HEK293T (cell line): ENCODE data around the gene BANF1.

Experiments used
- BHLHE40 ChIP-seq: fragments of 450-650 bp; IDR thresholded peaks from 2 replicates; pipeline ENCODE4 v1.6.1; 2016; ENCODE audit warnings: mild to moderate bottlenecking, moderate library complexity, borderline replicate concordance
- CTBP1 ChIP-seq: fragments of 450-650 bp; IDR thresholded peaks from 2 replicates; pipeline ENCODE4 v1.6.1; 2016; ENCODE audit warnings: borderline replicate concordance
- ELF4 ChIP-seq: fragments of 450-650 bp; IDR thresholded peaks from 2 replicates; pipeline ENCODE4 v1.6.1; 2017; ENCODE audit warnings: antibody characterized with exemption
- FOXA1 ChIP-seq: fragments of 450-650 bp; IDR thresholded peaks from 2 replicates; pipeline ENCODE4 v1.6.1; 2016; ENCODE audit warnings: mild to moderate bottlenecking
- FOXK2 ChIP-seq: fragments of 450-650 bp; IDR thresholded peaks from 2 replicates; pipeline ENCODE4 v1.6.1; 2016; ENCODE audit warnings: mild to moderate bottlenecking
- FOXM1 ChIP-seq: fragments of 450-650 bp; IDR thresholded peaks from 2 replicates; pipeline ENCODE4 v1.6.1; 2017; ENCODE audit warnings: mild to moderate bottlenecking, borderline replicate concordance
- L3MBTL2 ChIP-seq: fragments of 450-650 bp; conservative IDR thresholded peaks from 2 replicates; pipeline ENCODE4 v1.6.1; 2016; ENCODE audit warnings: mild to moderate bottlenecking
- LEF1 ChIP-seq: fragments of 450-650 bp; IDR thresholded peaks from 2 replicates; pipeline ENCODE4 v1.6.1; 2017; ENCODE audit warnings: mild to moderate bottlenecking, borderline replicate concordance
- NFRKB ChIP-seq: fragments of 450-650 bp; IDR thresholded peaks from 2 replicates; pipeline ENCODE4 v1.6.1; 2016; ENCODE audit warnings: mild to moderate bottlenecking, moderate library complexity
- SP1 ChIP-seq: fragments of 450-650 bp; IDR thresholded peaks from 2 replicates; pipeline ENCODE4 v1.6.1; 2017
- SUZ12 ChIP-seq: fragments of 450-650 bp; IDR thresholded peaks from 2 replicates; pipeline ENCODE4 v1.6.1; 2016; ENCODE audit warnings: mild to moderate bottlenecking
- ZNF384 ChIP-seq: fragments of 450-650 bp; IDR thresholded peaks from 2 replicates; pipeline ENCODE4 v1.6.1; 2016

GRCh38 chr11:66050581-66051231 lies 48.4 kb downstream of the BANF1 start:
- TF ChIP-seq ELF4 (no peak), NFRKB (no peak), SP1 (no peak), SUZ12 (no peak), FOXM1 (no peak), BHLHE40 (no peak), FOXK2 (no peak), L3MBTL2 (no peak), FOXA1 (no peak), ZNF384 (no peak), CTBP1 (no peak), LEF1 (no peak)
